GM21367 (cell line): ENCODE measurements around the gene MVP.
"Not testable (repeated sequence)": the region's sequence is repeated elsewhere in the genome, so short reads cannot be mapped to it uniquely, and the experiment has no call there.

ENCODE experiments used
- ATAC-seq: cut with Tn5 transposase; IDR thresholded peaks from one replicate; pipeline ENCODE4 v1.9.1; 2021; ENCODE audit not compliant: unreplicated experiment

Gene MVP

DNA sequence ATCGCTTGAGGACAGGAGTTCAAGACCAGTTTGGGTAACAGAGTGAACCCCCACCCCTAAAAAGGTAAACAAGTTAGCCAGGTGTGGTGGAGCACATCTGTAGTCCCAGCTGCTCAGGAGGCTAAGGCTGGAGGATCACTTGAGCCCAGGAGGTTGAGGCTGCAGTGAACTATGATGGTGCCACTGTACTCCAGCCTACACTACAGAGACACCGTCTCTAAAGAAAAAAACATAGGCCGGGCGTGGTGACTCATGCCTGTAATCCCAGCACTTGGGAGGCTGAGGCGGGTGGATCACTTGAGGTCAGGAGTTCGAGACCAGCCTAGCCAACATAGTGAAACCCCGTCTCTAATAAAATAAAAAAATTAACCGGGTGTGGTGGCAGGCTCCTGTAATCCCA lies 48.8 kb downstream of the MVP start:
- not testable (repeated sequence) for ATAC-seq

DNA sequence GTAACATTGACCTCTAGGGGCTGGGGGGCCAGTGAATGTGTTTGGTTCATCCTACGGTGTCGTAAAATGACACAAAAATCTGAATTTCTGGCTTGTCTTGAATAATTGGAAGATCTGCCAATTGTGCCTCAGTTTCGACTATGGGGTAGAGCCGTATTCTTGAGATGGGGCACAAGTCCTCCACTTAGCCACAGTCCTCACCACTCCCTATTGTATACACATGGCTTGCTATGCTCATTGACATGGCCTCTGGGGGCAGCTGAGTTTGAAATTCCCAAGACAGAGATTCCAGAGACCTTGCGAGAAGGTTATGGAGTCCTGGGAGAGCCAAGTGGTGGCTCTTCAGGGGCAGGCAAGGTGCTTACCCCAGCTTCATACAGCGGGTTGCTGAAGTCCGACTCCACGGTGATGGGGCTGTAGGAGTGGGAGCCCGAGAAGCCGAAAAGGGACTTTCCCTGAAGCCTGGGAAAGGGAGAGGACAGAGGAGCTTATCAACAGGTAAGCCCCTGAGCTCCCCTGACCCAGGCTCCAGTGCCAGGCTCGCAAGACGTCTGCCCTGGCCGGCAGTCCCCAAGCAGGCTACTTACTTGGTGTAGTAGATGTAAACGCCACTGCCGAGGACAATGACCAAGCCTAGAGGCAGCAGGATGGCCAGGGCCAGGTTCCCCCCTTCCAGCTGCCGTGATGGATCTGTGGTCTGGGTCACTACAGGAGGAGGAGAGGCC lies 51.7 kb downstream of the MVP start:
- no peak for ATAC-seq

DNA sequence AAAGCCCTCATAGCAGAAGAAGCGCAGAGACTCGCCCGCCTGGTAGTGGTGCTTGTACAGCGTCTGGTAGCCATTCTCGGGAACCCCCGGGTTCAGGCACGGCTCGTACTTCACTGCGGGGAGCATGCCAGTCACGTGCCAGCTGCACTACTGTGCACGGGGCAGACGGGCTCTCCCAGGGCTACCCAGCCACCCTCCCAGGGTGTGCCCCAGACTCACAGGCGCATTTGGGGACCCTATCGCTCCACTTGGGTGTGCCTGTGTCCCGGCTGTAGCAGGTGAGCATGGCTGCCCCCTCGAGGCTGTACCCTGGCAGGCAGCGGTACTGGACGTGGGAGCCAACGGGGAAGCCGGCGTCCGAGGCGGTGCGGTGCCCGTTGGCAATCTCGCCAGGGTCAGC lies 53.1 kb downstream of the MVP start:
- no peak for ATAC-seq

DNA sequence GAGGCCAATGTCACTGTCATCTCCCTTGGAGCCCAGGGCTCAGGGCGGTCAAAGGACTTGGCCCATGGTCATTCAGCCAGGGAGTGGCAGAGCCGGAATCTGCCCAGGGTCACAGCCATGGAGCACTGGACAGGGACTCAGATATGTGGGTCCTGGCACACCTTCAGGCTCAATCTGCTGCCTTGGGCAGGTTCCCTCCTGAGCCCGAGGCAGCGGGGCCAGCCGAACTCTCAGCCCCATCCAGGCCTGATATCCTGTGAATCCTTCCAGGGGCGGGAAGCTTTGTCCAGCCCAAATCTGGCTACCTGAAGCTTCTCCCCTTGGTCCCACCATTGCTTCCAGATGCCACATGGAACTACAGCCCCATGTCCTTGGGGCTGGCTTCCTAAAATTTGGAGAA lies 54.9 kb downstream of the MVP start:
- no peak for ATAC-seq

DNA sequence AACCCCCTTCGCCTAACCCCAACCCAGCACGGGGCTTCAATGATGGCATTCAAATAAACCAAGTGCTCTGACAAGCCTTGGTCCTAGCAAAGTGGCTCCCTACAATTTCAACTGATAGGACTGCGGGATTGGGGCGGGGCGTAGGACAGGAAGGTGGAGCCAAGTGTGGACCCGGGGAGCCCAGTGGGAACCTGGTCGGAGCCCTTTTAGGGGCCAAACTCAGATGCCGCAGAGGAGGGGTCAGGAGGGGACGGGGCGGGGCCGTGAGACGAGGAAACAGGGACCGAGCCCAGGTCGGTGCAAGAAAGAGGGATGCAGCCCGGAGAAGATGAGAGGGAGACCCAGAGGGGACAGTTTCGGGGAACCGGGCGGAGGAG lies 55.9 kb downstream of the MVP start:
- ATAC-seq = no peak

DNA sequence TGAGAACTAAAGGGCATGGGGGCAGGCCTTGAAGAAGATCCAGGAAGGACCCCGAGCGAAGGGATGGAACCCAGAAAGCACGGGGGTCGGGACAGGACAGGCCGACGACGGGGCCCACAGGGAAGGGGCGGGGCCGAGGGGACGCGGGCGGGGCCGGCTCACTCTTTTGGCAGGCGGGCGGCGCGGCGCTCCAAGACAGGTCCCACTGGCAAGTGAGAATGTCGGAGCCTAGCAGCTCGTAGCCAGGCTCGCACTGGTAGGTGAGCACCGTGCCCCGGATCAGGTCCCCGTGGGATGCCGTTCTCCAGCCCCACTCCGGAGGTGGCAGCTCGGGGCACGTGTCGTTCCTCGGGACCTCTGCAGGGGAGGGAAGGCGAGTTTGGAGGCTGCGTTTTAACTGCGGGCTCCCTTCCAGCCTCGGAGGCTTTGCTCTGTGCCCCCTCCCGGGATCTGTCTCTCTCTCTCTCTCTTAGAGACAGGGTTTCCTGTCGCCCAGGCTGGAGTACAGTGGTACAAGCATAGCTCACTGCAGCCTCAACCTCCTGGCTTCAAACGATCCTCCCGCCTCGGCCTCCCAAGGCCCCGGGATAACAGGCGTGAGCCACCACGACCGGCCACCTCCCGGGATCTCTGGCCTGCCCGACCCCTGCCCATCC lies 56.5 kb downstream of the MVP start:
- ATAC-seq = no peak

DNA sequence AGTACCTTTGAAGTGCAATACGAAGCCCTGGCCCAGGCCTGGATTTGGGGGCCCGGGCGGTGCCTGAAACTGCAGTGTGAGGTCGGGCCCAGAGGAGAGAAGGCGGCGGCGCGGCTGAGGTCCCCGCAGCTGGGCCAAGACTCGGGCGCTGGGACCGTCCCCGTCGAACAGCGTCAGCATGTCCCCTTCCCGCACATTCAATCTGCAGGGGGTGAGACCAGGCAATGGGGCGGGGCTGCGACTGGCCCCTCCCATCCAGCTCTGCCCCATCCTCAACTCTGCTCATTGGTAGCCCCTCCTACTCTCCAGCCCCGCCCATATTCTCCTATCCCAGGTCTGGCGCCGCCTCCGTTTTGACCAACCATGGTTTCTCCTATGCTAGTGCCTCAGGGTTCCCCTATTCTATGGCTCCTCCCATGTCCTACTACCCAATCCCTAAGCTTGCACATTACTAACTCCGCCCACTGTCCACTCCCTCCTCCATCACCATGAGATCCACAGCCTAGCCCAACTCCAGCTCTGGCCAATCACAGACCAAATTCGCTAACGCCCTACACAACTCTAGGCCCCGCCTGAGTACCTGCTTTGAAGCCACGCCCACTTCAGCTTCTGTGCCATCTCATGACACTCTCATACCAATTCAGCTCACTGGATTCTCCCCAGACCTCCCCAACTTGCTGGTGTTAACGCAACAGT lies 57.2 kb downstream of the MVP start:
- no peak for ATAC-seq

DNA sequence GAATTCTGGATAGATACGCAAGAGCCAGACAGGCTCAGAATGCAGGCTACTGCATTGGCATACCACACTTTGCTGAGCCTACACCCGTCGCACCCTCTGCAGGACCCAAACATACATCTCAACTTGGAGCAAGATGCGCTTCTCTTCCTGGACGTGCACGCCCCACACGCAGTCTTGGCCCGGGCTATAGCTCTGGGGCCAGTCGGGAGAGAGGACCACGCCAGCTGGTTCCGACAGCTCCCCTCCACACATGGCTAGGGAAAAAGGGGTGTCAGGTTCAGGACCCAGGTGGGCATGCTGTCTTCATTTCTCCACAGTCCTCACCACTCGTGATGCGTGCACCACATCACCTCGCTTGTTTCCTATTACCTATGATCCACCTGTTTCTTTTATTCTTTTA lies 57.9 kb downstream of the MVP start:
- ATAC-seq = no peak

DNA sequence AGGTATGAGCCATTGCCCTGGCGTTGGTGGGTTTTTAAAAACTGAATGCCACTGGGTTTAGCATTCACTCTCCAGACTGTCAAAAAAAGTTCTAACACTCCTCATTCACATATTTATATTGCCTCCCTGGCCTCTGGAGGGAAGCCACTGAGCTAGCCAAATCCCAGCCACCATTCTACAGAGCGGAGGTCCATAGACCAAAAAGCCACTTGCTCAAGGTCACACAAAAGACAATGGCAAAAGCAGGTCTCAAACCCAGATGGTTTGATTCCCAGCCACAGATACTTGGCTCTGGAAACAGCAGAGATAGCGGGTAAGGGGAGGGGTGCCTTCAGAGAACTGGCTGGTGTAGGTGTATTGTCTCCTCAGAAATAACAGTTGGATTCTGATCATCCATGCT lies 60.8 kb downstream of the MVP start:
- no peak for ATAC-seq

DNA sequence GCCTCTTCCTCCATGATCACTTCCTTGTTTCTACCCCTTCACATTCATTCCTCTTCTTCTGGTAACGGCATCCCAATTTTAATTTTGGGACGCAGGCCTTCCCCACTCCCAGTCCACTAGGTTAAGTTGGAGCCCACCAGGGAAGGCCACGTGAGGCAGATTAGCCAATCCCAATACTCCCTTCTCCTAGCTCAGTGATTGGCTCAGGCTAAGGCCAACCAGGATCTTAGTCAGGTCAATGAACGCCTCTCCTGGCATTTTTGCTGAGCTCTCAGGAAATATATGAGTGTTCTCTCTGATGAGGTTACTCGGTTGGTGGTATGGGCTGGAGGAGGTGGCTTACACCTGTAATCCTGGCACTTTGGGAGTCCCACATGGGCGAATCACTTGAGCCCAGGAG lies 63.7 kb downstream of the MVP start:
- ATAC-seq = no peak

DNA sequence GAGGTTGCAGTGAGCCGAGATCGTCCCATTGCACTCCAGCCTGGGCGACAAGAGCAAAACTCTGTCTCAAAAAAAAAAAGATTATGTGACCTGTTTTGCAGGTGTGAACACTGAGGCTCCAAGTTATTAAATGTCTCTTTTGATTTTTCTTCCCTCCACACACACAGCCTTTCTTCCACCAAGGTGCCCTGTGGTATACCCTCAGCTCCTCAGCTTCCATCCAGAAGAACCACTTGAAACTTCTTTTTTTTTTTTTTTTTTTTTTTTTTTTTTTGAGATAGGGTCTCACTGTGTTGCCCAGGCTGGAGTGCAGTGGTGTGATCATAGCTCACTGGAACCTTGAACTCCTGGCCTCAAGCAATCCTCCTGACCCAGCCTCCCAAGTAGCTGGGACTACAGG lies 69.1 kb downstream of the MVP start:
- ATAC-seq = not testable (repeated sequence)

DNA sequence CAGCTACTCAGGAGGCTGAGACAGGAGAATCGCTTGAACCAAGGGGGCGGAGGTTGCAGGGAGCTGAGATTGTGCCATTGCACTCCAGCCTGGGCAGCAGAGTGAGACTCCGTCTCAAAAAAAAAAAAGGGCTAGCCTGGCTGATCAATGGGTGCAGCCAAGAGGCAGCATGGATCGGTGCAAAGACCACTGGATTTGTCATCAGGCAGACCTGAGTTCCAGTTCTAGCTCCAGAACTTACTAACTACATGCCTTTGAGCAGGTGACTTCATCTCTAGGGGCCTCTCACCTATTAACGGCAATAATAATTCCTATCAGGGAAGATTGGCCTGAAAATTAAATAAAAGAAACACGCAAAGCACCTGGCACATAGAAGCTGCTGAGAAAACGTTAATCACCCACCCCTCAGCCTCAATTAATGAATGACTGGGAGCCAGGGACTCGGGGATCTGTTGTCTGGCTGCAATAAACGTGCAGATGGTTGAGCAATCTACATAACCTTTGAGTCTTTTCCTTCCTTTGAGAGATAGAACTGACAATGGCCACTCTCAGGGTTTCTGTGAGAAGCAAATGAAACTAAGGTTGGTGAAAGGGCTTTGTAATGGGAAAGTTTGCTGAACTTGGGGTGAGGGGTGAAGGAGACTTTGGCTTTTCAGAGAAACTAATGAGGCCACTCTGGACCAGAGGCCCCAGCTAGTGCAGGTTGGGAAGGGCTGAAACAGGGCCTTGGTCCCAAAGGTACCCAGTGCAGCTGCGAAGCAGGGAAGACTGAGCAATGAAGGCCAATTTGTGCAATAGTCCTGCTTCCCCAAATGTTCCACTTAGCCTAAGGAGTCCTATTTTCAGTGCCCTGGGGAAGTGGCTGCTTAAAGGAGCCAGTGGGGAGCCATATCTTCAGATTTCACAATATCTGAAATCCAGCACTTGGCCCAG lies 71.5 kb downstream of the MVP start:
- no peak for ATAC-seq

DNA sequence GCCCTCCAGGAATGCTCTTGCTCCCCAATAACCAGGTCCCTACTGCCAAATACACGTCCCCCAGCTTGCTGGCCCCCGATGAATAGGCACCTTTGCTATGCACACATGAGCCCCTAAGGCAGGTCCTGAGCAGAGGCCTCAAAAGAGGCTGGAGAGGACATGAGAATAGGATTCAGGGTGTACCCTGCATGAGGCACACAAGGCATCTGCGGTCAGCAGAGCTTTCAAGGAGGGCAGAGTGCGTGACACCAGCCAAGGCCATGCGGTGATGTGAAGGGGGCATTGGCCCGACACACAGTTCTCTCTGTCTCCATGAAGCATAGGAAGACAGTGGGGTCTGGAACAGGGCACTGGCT lies 72.2 kb downstream of the MVP start:
- ATAC-seq = no peak

DNA sequence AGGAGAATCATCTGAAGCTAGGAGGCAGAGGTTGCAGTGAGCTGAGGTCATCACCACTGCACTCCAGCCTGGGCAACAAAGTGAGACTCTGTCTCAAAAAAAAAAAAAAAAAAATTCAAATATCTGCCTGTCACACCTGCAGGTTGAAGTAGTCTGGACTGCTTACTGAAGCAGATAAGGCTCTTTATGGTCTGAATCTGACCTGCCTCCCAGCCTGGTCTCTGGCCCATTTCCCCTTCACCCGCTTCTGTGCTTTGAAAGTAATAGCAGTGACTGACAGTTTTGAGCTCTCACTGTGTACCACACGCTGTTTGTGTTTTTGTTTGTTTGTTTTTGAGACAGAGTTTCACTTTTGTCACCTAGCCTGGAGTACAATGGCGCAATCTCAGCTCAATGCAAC lies 73.3 kb downstream of the MVP start:
- ATAC-seq = no peak

DNA sequence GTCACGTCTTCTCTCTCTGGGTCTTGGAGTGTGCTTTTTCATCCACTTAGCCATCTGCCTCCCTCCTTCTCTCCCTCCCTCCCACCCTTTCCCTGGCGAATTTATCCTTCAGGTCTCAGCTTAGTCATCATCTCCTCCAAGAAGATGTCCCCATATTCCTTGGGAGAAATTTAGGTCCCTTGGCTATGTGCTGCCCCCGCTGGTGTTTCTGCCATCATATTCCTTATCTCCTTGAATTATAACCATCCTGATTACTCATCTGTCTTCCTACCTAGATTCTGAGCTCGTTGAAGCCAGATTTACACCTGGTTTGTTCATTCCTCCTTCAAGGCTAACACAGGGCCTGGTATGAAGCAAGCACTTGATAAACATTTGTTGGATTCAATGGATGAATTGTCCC lies 74.1 kb downstream of the MVP start:
- ATAC-seq = no peak

DNA sequence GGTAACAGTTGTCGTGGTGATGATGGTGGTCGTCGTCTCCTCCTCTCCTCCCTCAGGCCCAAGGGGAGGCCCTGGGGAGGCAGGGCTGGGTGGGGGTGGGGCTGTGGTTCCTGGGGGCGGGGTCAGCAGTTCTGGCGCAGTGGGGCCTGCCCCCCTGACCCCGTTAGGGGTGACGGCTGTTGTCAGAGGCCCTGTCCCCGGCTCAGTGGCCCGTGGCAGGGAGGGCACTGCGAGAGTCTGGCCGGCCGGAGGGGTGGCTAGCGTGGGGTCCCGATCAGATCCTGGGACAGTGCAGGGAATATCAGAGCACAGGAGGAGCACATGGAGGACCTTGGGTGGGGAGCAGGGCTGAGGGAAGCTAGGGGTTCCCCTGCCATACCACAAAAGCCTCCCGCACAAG lies 76.6 kb downstream of the MVP start:
- ATAC-seq = no peak

DNA sequence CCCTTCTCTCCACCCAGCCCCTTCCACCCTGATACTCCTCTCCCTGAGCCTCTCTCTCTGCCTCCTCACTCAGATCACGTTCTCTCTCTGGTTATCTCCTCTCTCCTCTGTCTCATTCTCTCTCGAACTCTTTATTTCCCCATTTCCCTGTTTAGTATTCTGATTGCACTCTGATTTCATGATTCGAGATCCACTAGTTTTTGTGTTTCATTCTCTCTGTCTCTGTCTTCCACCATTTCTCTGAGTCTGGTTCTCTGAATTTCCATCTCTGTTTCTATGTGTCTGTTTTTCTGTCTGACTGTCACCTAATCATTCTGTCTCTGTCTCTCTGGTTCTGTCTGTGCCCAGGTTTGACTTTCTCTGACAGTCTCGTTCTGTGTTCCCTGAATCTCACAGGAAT lies 77.1 kb downstream of the MVP start:
- ATAC-seq = no peak
